B cell (primary cell): Measurements from ENCODE around the gene CACNA1D. TPM values are rescaled to one million over a fixed set of nuclear protein-coding genes. Genes with fewer than 3 reads are reported as not detected.

Experiments used
- ATAC-seq: fragments of 200-7000 bp; cut with Tn5 transposase; one replicate; pipeline ENCODE4 v1.10.0; 2021; ENCODE audit warnings: low read depth, mild to moderate bottlenecking, moderate number of reproducible peaks, moderate library complexity
- CTCF ChIA-PET: fragments of 350-600 bp; sonication (Branson Sonifier 250); formaldehyde crosslinking; loops from one replicate; lab custom pipeline; 2021; ENCODE audit warnings: antibody characterized with exemption, inconsistent platforms; lab: Charles Lee
- POLR2A ChIA-PET: fragments of 350-600 bp; sonication (Branson Sonifier 250); formaldehyde crosslinking; loops from one replicate; lab custom pipeline; 2021; ENCODE audit warnings: antibody characterized with exemption; lab: Charles Lee
- DNase-seq: peaks from one replicate; pipeline ENCODE4 v3.0.0; 2013
- H2AFZ ChIP-seq: 2 replicates; pipeline ENCODE4 v1.6.1; 2012; ENCODE audit warnings: mild to moderate bottlenecking, low read depth, low read length; ENCODE audit not compliant: insufficient read depth, poor library complexity, severe bottlenecking
- H3K27ac ChIP-seq, 2 donors: 1 replicate in 1 of 2; 2 replicates in 1 of 2; pipeline ENCODE4 v1.5.1; 2012 to 2013; ENCODE audit warnings: low read length in 2 of 2, mild to moderate bottlenecking in 2 of 2, moderate library complexity in 1 of 2
- H3K27me3 ChIP-seq, 4 experiments: fragments of 200-600 bp in 1 of 4; sonication (generic) in 1 of 4; replicated peaks in 1 of 4; 1 replicate in 2 of 4; 2 replicates in 2 of 4; pipeline versions ENCODE4 v1.6.1 to v1.7.0; 2013 to 2016; ENCODE audit warnings: low read length in 3 of 4, mild to moderate bottlenecking in 2 of 4, mixed read lengths in 1 of 4, moderate library complexity in 1 of 4; ENCODE audit not compliant: insufficient read depth in 4 of 4, control insufficient read depth in 3 of 4; ENCODE audit errors: control extremely low read depth in 1 of 4
- H3K36me3 ChIP-seq, 2 experiments: replicated peaks in 1 of 2; 1 replicate in 1 of 2; 2 replicates in 1 of 2; pipeline versions ENCODE4 v1.6.1 to v1.7.1; 2013; ENCODE audit warnings: low read length in 1 of 2; ENCODE audit not compliant: insufficient read depth in 2 of 2, control insufficient read depth in 1 of 2; ENCODE audit errors: control extremely low read depth in 1 of 2, extremely low read depth in 1 of 2
- H3K4me1 ChIP-seq, 2 donors: fragments of 200-600 bp in 1 of 2; sonication (generic) in 1 of 2; 1 replicate in 1 of 2; 2 replicates in 1 of 2; pipeline versions ENCODE4 v1.5.1 to v1.6.1; 2013 to 2017; ENCODE audit warnings: low read length in 2 of 2; ENCODE audit not compliant: control insufficient read depth in 2 of 2, insufficient read depth in 2 of 2
- H3K4me2 ChIP-seq: replicated peaks from 2 replicates; pipeline ENCODE3; 2012; ENCODE audit warnings: mild to moderate bottlenecking, low read depth, low read length; ENCODE audit not compliant: poor library complexity, severe bottlenecking
- H3K4me3 ChIP-seq, 5 experiments: fragments of 200-600 bp in 1 of 5; sonication (generic) in 1 of 5; 1 replicate in 3 of 5; 2 replicates in 2 of 5; pipeline versions ENCODE4 v1.5.1 to v1.7.0; 2011 to 2016; ENCODE audit warnings: low read length in 4 of 5, mild to moderate bottlenecking in 4 of 5, low read depth in 2 of 5, control low read depth in 1 of 5, moderate library complexity in 1 of 5; ENCODE audit not compliant: insufficient read depth in 1 of 5; ENCODE audit errors: control extremely low read depth in 1 of 5, extremely low read depth in 1 of 5
- H3K79me2 ChIP-seq: fragments of 200-600 bp; sonication (generic); one replicate; pipeline ENCODE4 v1.6.0; 2016; ENCODE audit warnings: low read length; ENCODE audit not compliant: control insufficient read depth, insufficient read depth
- H3K9ac ChIP-seq: fragments of 200-600 bp; sonication (generic); 2 replicates; pipeline ENCODE4 v1.6.1; 2017; ENCODE audit warnings: mild to moderate bottlenecking, low read length, moderate library complexity
- H3K9me3 ChIP-seq, 3 donors: one replicate each; pipeline versions ENCODE4 v1.6.1 to v1.7.1; 2013; ENCODE audit warnings: low read length in 2 of 3; ENCODE audit not compliant: control insufficient read depth in 2 of 3, insufficient read depth in 1 of 3; ENCODE audit errors: control extremely low read depth in 1 of 3
- H4K20me1 ChIP-seq: 2 replicates; pipeline ENCODE4 v1.6.0; 2012; ENCODE audit warnings: mild to moderate bottlenecking, low read length; ENCODE audit not compliant: insufficient read depth, control insufficient read depth, poor library complexity, severe bottlenecking
- H3K27ac Mint-ChIP-seq: one replicate; pipeline ENCODE4 v1.8.0; 2021; ENCODE audit warnings: mixed read lengths
- H3K27me3 Mint-ChIP-seq: one replicate; pipeline ENCODE4 v1.8.0; 2021; ENCODE audit warnings: mixed read lengths
- H3K4me1 Mint-ChIP-seq: one replicate; pipeline ENCODE4 v1.8.0; 2021; ENCODE audit warnings: mixed read lengths
- H3K4me3 Mint-ChIP-seq: one replicate; pipeline ENCODE4 v1.8.0; 2021; ENCODE audit warnings: mixed read lengths
- H3K9me3 Mint-ChIP-seq: one replicate; pipeline ENCODE4 v1.8.0; 2022; ENCODE audit warnings: mixed read lengths; ENCODE audit not compliant: insufficient read depth
- CTCF ChIP-seq: fragments of 200-600 bp; IDR thresholded peaks from one replicate; pipeline ENCODE4 v1.8.0; 2022; ENCODE audit warnings: antibody characterized with exemption, mild to moderate bottlenecking
- EZH2 ChIP-seq: IDR thresholded peaks from 2 replicates; pipeline ENCODE4 v1.6.1; 2012; ENCODE audit warnings: borderline replicate concordance, low read depth, mild to moderate bottlenecking, moderate library complexity, low read length; ENCODE audit not compliant: insufficient read depth, poor library complexity, severe bottlenecking
- WGBS: methylation state at CpG from one replicate; pipeline ENCODE4 v1.1.5; 2013; ENCODE audit warnings: missing lambda C conversion rate; ENCODE audit not compliant: insufficient coverage; 5-methylcytosine and 5-hydroxymethylcytosine counted together
- intact Hi-C: fragments of 100-400 bp; cut with micrococcal nuclease; formaldehyde crosslinking; loops from one replicate; pipeline ENCODE4 v1.10.0; 2022
- polyA plus RNA-seq: library from polyadenylated mRNA; depleted of rRNA; stranded (reverse); fragments of >200 nt; gene quantifications from 2 replicates; pipeline ENCODE4 v1.2.3, GENCODE V29; 2012
- total RNA-seq, 2 donors: library from RNA; stranded (reverse); fragments of 120-200 nt in 1 of 2; gene quantifications; 1 replicate in 1 of 2; 2 replicates in 1 of 2; pipeline versions ENCODE4 v1.2.3 to v1.2.4, GENCODE V29; 2013 to 2022

Gene CACNA1D
- total and polyA plus RNA-seq, 2 donors (not counting 1 experiment from before 2014, with no cell fraction given), result 0.06 to 0.07 TPM

GRCh38 chr3:53846134-53846850 is 351.9 kb downstream of the CACNA1D start, which contains the start of the genes CHDH and IL17RB:
CHDH (minus strand) TSS chr3:53846419; CDS start chr3:53824008, 22,411 bp downstream.
IL17RB (plus strand) TSS chr3:53846568; CDS start chr3:53846589, 21 bp downstream.
- Histone ChIP-seq H3K27ac (no peak within 1 kb of the TSS), H3K36me3 (no peaks in the 10 kb centered on the region), H4K20me1 (no peaks in the 10 kb centered on the region), H3K9ac (peak within 1 kb of the TSS; percentile 57), H3K79me2 (no peaks in the 10 kb centered on the region), H2AFZ (peak within 1 kb of the TSS; percentile 62), H3K4me3 (peak within 1 kb of the TSS; percentile 11 to 63 (median 48)), H3K9me3 (peaks cover 0 to 8% (median 0%) of the 10 kb centered on the region in 3 donors), H3K4me2 (peak within 1 kb of the TSS; percentile 87), H3K4me1 (peaks cover 14 to 21% of the 10 kb centered on the region in 2 donors), H3K27me3 (peaks cover 0 to 52% (median 15%) of the 10 kb centered on the region in 4 experiments)
- POLR2A ChIA-PET, result no interaction called here
- Mint-ChIP-seq H3K4me3 (peak within 1 kb of the TSS; percentile 80), H3K27ac (no peak within 1 kb of the TSS), H3K4me1 (peaks cover 27% of the 10 kb centered on the region), H3K9me3 (no peaks in the 10 kb centered on the region), H3K27me3 (peaks cover 36% of the 10 kb centered on the region)
- intact Hi-C loops, result no loop called here
- peak; percentile 46 for DNase-seq
- ATAC-seq, result peak; percentile 57
- TF ChIP-seq EZH2 (no peak), CTCF (no peak)
- 5% methylated on average over 91 of the region's 91 CpGs for WGBS
- CTCF ChIA-PET, result interaction anchor here (1.0 kb wide), 1 partner anchor 9 kb away, joined by 3 read pairs; no protein-coding TSS in a partner anchor

- Histone ChIP-seq H3K36me3 (no peaks in the 10 kb centered on the region), H3K9me3 (peaks cover 0 to 8% (median 0%) of the 10 kb centered on the region in 3 donors), H4K20me1 (no peaks in the 10 kb centered on the region), H2AFZ (peak overlapping the region; percentile 62), H3K4me3 (no peak overlapping the region), H3K4me2 (peak overlapping the region; percentile 87), H3K79me2 (no peaks in the 10 kb centered on the region), H3K4me1 (peaks cover 14 to 21% of the 10 kb centered on the region in 2 donors), H3K27ac (no peak overlapping the region), H3K9ac (no peak overlapping the region), H3K27me3 (peaks cover 0 to 52% (median 15%) of the 10 kb centered on the region in 4 experiments)
- no peak for DNase-seq
- 60% methylated on average over 10 of the region's 10 CpGs for WGBS
- POLR2A ChIA-PET, result interaction anchor here (0.8 kb wide), 1 partner anchor 882 kb away, joined by 3 read pairs; no protein-coding TSS in a partner anchor
- no peak overlapping the region for H3K27ac Mint-ChIP-seq
- no peak for TF ChIP-seq CTCF
- TF ChIP-seq EZH2, result no peak
- peak overlapping the region; percentile 78 for H3K4me3 Mint-ChIP-seq
- no peaks in the 10 kb centered on the region for H3K9me3 Mint-ChIP-seq
- ATAC-seq, result no peak
- intact Hi-C loops, result no loop called here
- H3K27me3 Mint-ChIP-seq, result peaks cover 36% of the 10 kb centered on the region
- CTCF ChIA-PET, result no interaction called here
- H3K4me1 Mint-ChIP-seq, result peaks cover 27% of the 10 kb centered on the region
Measured at GRCh38 chr3:53846851-53847155, 352.4 kb downstream of the CACNA1D start.
